OCI-LY1 (cell line): ENCODE results near the gene HPSE2.

Source experiments
- EZH2 ChIP-seq: fragments of 200-600 bp; sonication (generic), shearing (Covaris generic); IDR thresholded peaks from 2 replicates; pipeline ENCODE4 v1.8.0; 2017; ENCODE audit warnings: borderline replicate concordance, mixed run types, mild to moderate bottlenecking, antibody characterized with exemption, low read length, moderate library complexity, mixed read lengths
- TF ChIP-seq, protein P1 (sequence below): fragments of 200-600 bp; sonication (generic), shearing (Covaris generic); IDR thresholded peaks from 2 replicates; pipeline ENCODE4 v1.5.1; 2017; ENCODE audit warnings: mild to moderate bottlenecking, antibody characterized with exemption, low read length, moderate library complexity, mixed read lengths

DNA sequence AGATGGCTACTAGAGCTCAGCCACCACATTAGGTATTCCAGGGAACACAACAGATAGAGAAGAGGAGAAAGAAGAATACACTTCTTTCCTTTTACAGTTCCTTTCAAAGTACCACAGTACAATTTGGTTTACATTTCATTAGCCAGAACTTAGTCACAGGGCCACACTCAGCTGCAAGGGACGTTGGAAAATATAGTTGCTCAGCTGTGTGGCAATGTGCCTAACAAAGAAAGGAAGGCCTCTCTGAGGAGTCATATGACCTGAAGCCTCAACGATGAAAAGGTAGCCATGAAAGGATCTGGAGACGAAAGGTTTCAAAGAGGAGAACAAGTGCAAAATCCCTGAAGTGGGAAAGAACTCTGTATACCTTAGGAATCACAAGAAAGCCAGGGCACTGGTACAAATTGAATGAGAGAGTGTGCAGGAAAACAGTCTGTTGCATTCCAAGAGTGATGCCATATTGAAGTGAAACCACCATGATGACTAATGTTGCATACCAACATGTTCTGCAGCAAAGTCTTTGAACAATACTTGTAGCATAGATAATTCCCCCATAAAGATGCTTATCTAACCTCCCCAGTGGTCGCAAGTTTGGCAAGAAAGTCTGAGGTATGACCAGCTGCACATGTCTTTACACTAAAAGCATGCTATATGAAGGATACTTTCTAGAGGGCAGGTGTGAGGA is 278.9 kb downstream of the HPSE2 start:
- TF ChIP-seq, protein P1, sequence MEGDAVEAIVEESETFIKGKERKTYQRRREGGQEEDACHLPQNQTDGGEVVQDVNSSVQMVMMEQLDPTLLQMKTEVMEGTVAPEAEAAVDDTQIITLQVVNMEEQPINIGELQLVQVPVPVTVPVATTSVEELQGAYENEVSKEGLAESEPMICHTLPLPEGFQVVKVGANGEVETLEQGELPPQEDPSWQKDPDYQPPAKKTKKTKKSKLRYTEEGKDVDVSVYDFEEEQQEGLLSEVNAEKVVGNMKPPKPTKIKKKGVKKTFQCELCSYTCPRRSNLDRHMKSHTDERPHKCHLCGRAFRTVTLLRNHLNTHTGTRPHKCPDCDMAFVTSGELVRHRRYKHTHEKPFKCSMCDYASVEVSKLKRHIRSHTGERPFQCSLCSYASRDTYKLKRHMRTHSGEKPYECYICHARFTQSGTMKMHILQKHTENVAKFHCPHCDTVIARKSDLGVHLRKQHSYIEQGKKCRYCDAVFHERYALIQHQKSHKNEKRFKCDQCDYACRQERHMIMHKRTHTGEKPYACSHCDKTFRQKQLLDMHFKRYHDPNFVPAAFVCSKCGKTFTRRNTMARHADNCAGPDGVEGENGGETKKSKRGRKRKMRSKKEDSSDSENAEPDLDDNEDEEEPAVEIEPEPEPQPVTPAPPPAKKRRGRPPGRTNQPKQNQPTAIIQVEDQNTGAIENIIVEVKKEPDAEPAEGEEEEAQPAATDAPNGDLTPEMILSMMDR, result no peak
- TF ChIP-seq EZH2, result no peak
